ENCODE results near the gene CNTN5.

GRCh38 chr11:99098258-99098657, 77.5 kb downstream of the CNTN5 start:
- TF ChIP-seq ZBTB7A (IDR thresholded peaks at IDR 0.05; ENCODE audit: low read depth) (no peak), MAX (IDR thresholded peaks at IDR 0.05) (no peak), RAD21 (IDR thresholded peaks at IDR 0.05; ENCODE audit: low read depth) (no peak), YY1 (IDR thresholded peaks at IDR 0.05; ENCODE audit: low read depth) (no peak), EP300 (IDR thresholded peaks at IDR 0.05; ENCODE audit: borderline replicate concordance) (no peak), TAF1 (IDR thresholded peaks at IDR 0.05; ENCODE audit: low read depth) (no peak), CEBPB (IDR thresholded peaks at IDR 0.05) (no peak), EGR1 (IDR thresholded peaks at IDR 0.05) (no peak), REST (IDR thresholded peaks at IDR 0.05; ENCODE audit: low read depth) (no peak), FOXM1 (IDR thresholded peaks at IDR 0.05; ENCODE audit: borderline replicate concordance, low read depth) (no peak), NFIC (IDR thresholded peaks at IDR 0.05) (no peak), TCF12 (IDR thresholded peaks at IDR 0.05; ENCODE audit: low read depth) (no peak)

Data from Ishikawa (cell line).